Thoracic aorta (tissue), 2 donors: ENCODE measurements around the gene MIA3. TPM values are rescaled to one million over a fixed set of nuclear protein-coding genes. Genes with fewer than 3 reads are reported as not detected.

Experiments
- ATAC-seq: fragments of 150-250 bp; one replicate; pipeline ENCODE4 v1.8.0; 2017; ENCODE audit warnings: low read depth; ENCODE audit not compliant: insufficient number of reproducible peaks, low FRiP score
- DNase-seq: peaks from one replicate; pipeline ENCODE4 v3.0.0-alpha.2; 2020; ENCODE audit warnings: low spot score
- H3K27ac ChIP-seq, 2 donors: fragments of 200-600 bp; sonication (generic); 1 replicate in 1 of 2; 2 replicates in 1 of 2; pipeline ENCODE4 v1.5.1; 2016; ENCODE audit warnings: mild to moderate bottlenecking in 2 of 2, moderate library complexity in 2 of 2
- H3K27me3 ChIP-seq: fragments of 200-600 bp; sonication (generic); replicated peaks from 2 replicates; pipeline ENCODE4 v1.6.0; 2016; ENCODE audit warnings: mild to moderate bottlenecking; ENCODE audit not compliant: insufficient read depth
- H3K36me3 ChIP-seq: fragments of 200-600 bp; sonication (generic); one replicate; pipeline ENCODE4 v1.5.1; 2016
- H3K4me1 ChIP-seq, 2 donors: fragments of 200-600 bp; sonication (generic); 1 replicate in 1 of 2; 2 replicates in 1 of 2; pipeline versions ENCODE4 v1.5.1 to v1.6.0; 2016; ENCODE audit warnings: low read depth in 2 of 2, mild to moderate bottlenecking in 1 of 2; ENCODE audit not compliant: control insufficient read depth in 1 of 2
- H3K4me3 ChIP-seq: fragments of 200-600 bp; sonication (generic); 2 replicates; pipeline ENCODE4 v1.5.1; 2016; ENCODE audit warnings: mild to moderate bottlenecking
- H3K9me3 ChIP-seq: fragments of 200-600 bp; sonication (generic); 2 replicates; pipeline ENCODE4 v1.5.1; 2016
- CTCF ChIP-seq: fragments of 200-600 bp; sonication (generic); IDR thresholded peaks from one replicate; pipeline ENCODE4 v1.5.1; 2019; ENCODE audit warnings: antibody characterized with exemption
- total RNA-seq, 2 donors: library from RNA; depleted of rRNA; stranded (reverse); fragments of >200 nt; gene quantifications; one replicate each; pipeline versions ENCODE4 v1.1.0 to v1.2.3, GENCODE V29; 2016

MIA3 gene
- total RNA-seq, 2 donors from 2014 or later, result 44.0 to 72.9 TPM

- peaks cover 37% of the 10 kb centered on the region for H3K36me3 ChIP-seq
- no peak overlapping the region for H3K27ac ChIP-seq
- no peaks in the 10 kb centered on the region for H3K9me3 ChIP-seq
- ATAC-seq (no peak), DNase-seq (no peak)
- no peaks in the 10 kb centered on the region for H3K4me1 ChIP-seq
- no peaks in the 10 kb centered on the region for H3K27me3 ChIP-seq
- no peak for TF ChIP-seq CTCF
- H3K4me3 ChIP-seq, result no peak overlapping the region
These were observed 52.2 kb downstream of the MIA3 start for GRCh38 chr1:222670110-222670509.

GRCh38 chr1:222680080-222680479 is 62.2 kb downstream of the MIA3 start:
- no peak overlapping the region for H3K4me3 ChIP-seq
- peaks cover 7% of the 10 kb centered on the region for H3K36me3 ChIP-seq
- ATAC-seq, result no peak
- no peaks in the 10 kb centered on the region for H3K27me3 ChIP-seq
- DNase-seq, result no peak
- no peak for TF ChIP-seq CTCF
- no peaks in the 10 kb centered on the region for H3K4me1 ChIP-seq
- no peak overlapping the region for H3K27ac ChIP-seq
- H3K9me3 ChIP-seq, result no peaks in the 10 kb centered on the region

- no peak for TF ChIP-seq CTCF
- H3K9me3 ChIP-seq, result no peaks in the 10 kb centered on the region
- H3K27me3 ChIP-seq, result no peaks in the 10 kb centered on the region
- peaks cover 0 to 6% of the 10 kb centered on the region in 2 donors for H3K4me1 ChIP-seq
- no peak for DNase-seq
- no peak overlapping the region for H3K4me3 ChIP-seq
- H3K36me3 ChIP-seq, result peaks cover 17% of the 10 kb centered on the region
- no peak for ATAC-seq
- no peak overlapping the region for H3K27ac ChIP-seq
These were observed 73.1 kb downstream of the MIA3 start for GRCh38 chr1:222691016-222691415.

- no peaks in the 10 kb centered on the region for H3K9me3 ChIP-seq
- H3K27me3 ChIP-seq, result no peaks in the 10 kb centered on the region
- H3K4me3 ChIP-seq, result no peak overlapping the region
- H3K36me3 ChIP-seq, result peaks cover 5% of the 10 kb centered on the region
- no peak for TF ChIP-seq CTCF
- H3K27ac ChIP-seq, result no peak overlapping the region
- H3K4me1 ChIP-seq, result peaks cover 0 to 6% of the 10 kb centered on the region in 2 donors
- ATAC-seq (no peak), DNase-seq (no peak)
These were observed 77.0 kb downstream of the MIA3 start for GRCh38 chr1:222694927-222695326.

- no peaks in the 10 kb centered on the region for H3K9me3 ChIP-seq
- ATAC-seq (no peak), DNase-seq (no peak)
- no peak for TF ChIP-seq CTCF
- H3K27me3 ChIP-seq, result no peaks in the 10 kb centered on the region
- H3K4me3 ChIP-seq, result no peak overlapping the region
- no peaks in the 10 kb centered on the region for H3K36me3 ChIP-seq
- H3K4me1 ChIP-seq, result peaks cover 0 to 6% of the 10 kb centered on the region in 2 donors
- H3K27ac ChIP-seq, result no peak overlapping the region
These were observed 78.8 kb downstream of the MIA3 start for GRCh38 chr1:222696741-222697140.
